Activated naive CD4-positive, alpha-beta T cell treated with anti-CD3 and anti-CD28 coated beads, Interleukin-2, amount 10 ng/mL, durations not matched to agents 7 days and 5 days (primary cell): ENCODE measurements around the gene MYLK2.

Source experiments
- CTCF ChIA-PET: fragments of 350-600 bp; sonication (Branson Sonifier 250); formaldehyde crosslinking; loops from one replicate; lab custom pipeline; 2021; ENCODE audit warnings: antibody characterized with exemption; lab: Charles Lee
- DNase-seq: peaks from one replicate; pipeline ENCODE4 v3.0.0-alpha.2; 2020
- H3K27ac Mint-ChIP-seq: one replicate; pipeline ENCODE4 v1.8.0; 2021; ENCODE audit warnings: mild to moderate bottlenecking, moderate library complexity, mixed read lengths
- H3K27me3 Mint-ChIP-seq: one replicate; pipeline ENCODE4 v1.8.0; 2021; ENCODE audit warnings: mild to moderate bottlenecking, mixed read lengths
- H3K36me3 Mint-ChIP-seq: one replicate; pipeline ENCODE4 v1.8.0; 2021; ENCODE audit warnings: mixed read lengths
- H3K4me1 Mint-ChIP-seq: one replicate; pipeline ENCODE4 v1.8.0; 2021; ENCODE audit warnings: mixed read lengths
- H3K4me3 Mint-ChIP-seq: one replicate; pipeline ENCODE4 v1.8.0; 2021; ENCODE audit warnings: mild to moderate bottlenecking, moderate library complexity, mixed read lengths
- H3K9me3 Mint-ChIP-seq: one replicate; pipeline ENCODE4 v1.8.0; 2021; ENCODE audit warnings: mixed read lengths

The MYLK2 gene

DNA sequence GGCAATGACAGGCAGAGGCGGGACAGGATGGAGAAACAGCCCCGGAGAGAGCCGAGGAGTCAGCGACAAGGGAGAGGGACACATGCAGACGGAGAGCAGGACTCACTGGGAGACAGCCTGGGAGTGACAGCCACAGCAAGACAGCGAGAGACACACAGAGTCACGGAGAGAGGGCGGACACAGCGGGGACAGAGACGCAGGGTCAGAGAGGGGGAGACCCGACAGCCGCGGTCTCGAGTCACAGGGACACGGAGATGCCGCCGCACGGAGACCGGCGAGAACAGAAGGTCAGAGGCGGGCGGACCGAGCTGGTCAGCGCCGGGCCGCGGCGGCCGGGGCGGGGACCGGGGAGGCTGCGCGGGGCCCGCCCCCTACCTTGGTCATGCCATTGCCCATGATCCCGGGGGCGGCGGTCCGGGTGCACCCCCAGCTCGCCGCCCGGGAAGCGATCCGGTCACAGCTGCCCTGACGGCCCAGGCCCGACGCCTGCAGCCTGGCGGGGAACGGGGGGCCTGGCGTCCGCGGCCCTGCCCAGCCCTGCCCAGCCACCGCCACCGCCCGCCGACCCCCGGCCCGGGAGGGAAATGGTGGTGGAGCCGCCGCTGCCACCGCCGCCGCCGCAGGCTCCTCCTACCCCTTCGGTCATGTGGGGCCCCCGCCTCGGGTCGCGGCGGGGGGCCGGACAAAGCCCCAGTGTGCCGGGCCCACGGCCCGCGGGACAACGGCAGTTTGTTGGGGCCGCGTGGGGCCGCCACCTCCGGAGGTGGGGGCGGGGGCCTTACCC lies 51.0 kb downstream of the MYLK2 start, which contains the start of the genes DUSP15 and TTLL9:
Gene DUSP15, minus strand, starts transcription at position 586 of the 784 bp plus-strand sequence. Its CDS starts 190 bp downstream, at position 396.
Gene TTLL9, plus strand, starts transcription at position 693 of the 784 bp plus-strand sequence. CDS start 493 bp downstream, outside the sequence.
- peaks cover 12% of the 10 kb centered on the region for H3K4me1 Mint-ChIP-seq
- no peaks in the 10 kb centered on the region for H3K9me3 Mint-ChIP-seq
- H3K4me3 Mint-ChIP-seq = peak within 1 kb of the TSS; percentile 59
- H3K36me3 Mint-ChIP-seq = peaks cover 3% of the 10 kb centered on the region
- H3K27ac Mint-ChIP-seq = no peak within 1 kb of the TSS
- no peak for DNase-seq
- peaks cover 70% of the 10 kb centered on the region for H3K27me3 Mint-ChIP-seq
- CTCF ChIA-PET = no interaction called here

DNA sequence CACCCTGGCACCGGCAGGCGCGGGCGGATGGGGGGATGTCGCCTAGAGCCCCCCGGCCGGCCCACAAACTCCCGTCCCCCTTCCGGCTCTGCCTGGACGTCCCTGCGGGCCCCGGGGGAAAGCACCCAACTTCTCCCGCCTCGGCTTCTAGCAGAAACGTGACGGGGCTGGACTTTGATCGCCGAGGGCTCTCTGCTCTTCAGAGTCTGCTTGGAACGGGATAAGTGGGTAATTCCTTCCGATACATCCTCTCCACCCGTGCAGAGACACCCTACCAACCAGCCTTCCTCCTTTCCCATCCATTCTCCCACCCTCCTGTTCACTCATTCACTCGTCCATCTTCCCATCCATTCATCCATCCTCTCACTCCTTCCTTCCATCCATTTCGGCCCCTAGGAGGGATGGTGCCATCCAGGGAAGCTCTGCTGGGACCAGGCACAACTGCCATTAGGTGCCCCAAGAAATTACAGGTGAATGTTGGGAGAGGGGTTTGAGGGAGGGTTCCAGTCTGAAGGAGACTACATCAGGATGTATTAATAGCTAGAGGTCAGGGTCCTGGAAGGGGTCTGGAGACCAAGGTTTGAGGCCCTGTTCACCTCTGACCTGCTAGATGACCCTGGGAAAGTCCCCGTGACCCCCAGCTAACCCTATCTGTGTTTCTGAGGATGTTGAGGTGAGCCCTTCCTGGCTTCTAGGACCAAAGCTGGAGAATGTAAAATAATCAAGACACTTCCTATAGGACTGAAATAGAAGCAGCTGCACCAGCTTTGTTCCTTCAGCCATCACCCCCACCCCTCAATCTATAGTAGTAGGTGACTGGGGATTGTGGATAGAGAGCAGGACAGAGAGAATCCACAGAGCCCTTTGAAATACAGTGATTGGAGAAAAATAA lies 51.8 kb downstream of the MYLK2 start:
- H3K36me3 Mint-ChIP-seq = peaks cover 3% of the 10 kb centered on the region
- CTCF ChIA-PET = interaction anchor here (1.0 to 2.0 kb wide), 2 partner anchors 18 to 21 kb away, joined by 5 to 9 read pairs; no protein-coding TSS in a partner anchor
- no peak overlapping the region for H3K27ac Mint-ChIP-seq
- peaks cover 12% of the 10 kb centered on the region for H3K4me1 Mint-ChIP-seq
- peaks cover 70% of the 10 kb centered on the region for H3K27me3 Mint-ChIP-seq
- H3K4me3 Mint-ChIP-seq = peak overlapping the region; percentile 58
- no peak for DNase-seq
- no peaks in the 10 kb centered on the region for H3K9me3 Mint-ChIP-seq

DNA sequence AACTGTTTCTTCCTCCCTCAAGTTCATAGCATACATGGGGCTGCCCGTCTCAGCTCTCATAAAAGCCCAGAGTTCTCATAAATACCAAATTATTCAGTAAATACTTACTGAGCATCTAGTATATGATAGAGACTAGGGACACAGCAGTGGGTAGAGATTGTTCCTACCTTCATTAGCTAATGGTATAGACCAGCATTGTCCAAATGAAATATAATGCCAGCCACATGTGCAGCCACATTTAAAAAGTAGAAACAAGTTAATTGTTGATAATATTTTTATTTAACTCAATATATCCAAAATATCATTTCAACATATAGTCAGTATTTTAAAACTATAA lies 52.4 kb downstream of the MYLK2 start:
- H3K4me3 Mint-ChIP-seq = no peak overlapping the region

DNA sequence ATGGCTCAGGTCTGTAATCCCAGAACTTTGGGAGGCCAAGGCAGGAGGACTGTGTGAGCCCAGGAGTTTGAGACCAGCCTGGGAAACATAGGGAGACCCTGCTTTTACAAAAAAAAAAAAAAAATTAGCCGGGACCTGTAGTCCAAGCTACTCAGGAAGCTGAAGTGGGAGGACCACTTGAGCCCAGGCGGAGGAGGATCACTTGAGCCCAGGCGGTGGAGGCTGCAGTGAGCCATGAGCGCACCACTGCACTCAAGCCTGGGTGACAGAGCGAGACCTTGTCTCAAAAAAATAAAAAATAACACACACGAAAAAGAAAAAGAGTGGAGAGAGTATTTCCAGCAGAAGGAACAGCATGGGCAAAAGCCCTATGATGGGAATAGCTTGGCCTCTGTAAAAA lies 53.2 kb downstream of the MYLK2 start:
- Mint-ChIP-seq H3K4me1 (peaks cover 12% of the 10 kb centered on the region), H3K4me3 (no peak overlapping the region), H3K36me3 (peaks cover 3% of the 10 kb centered on the region), H3K27me3 (peaks cover 69% of the 10 kb centered on the region), H3K9me3 (no peaks in the 10 kb centered on the region), H3K27ac (no peak overlapping the region)
- no peak for DNase-seq
- CTCF ChIA-PET = interaction anchor here (1.0 to 2.0 kb wide), 2 partner anchors 18 to 20 kb away, joined by 4 to 9 read pairs; no protein-coding TSS in a partner anchor

More for the DNA sequence above, 52.4 kb downstream of the MYLK2 start:
- CTCF ChIA-PET = interaction anchor here (1.0 to 2.0 kb wide), 2 partner anchors 19 to 21 kb away, joined by 5 to 9 read pairs; no protein-coding TSS in a partner anchor
- H3K27ac Mint-ChIP-seq = no peak overlapping the region
- DNase-seq = no peak
- H3K36me3 Mint-ChIP-seq = peaks cover 3% of the 10 kb centered on the region
- peaks cover 12% of the 10 kb centered on the region for H3K4me1 Mint-ChIP-seq
- no peaks in the 10 kb centered on the region for H3K9me3 Mint-ChIP-seq
- H3K27me3 Mint-ChIP-seq = peaks cover 74% of the 10 kb centered on the region

DNA sequence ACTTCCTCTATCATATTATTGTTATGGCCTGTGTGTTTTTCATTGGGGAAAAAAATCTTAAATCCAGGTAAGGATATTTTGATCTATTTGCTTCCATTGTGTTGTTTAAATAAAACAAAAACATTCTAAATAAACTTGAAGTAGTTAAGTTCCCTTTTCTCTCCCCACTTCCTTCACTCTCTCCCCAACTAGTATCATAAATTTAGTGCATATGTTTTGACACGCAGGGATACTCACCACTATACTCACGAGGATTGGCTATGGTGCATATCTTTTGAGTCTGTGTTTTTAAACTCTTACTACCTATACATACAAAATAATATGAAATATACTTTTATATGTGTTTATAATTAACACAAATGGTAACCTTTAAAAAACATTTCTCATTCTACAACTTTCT lies 56.5 kb downstream of the MYLK2 start:
- no peaks in the 10 kb centered on the region for H3K9me3 Mint-ChIP-seq
- DNase-seq = no peak
- H3K27me3 Mint-ChIP-seq = peaks cover 65% of the 10 kb centered on the region
- H3K36me3 Mint-ChIP-seq = peaks cover 2% of the 10 kb centered on the region
- CTCF ChIA-PET = no interaction called here
- no peak overlapping the region for H3K4me3 Mint-ChIP-seq
- no peak overlapping the region for H3K27ac Mint-ChIP-seq
- H3K4me1 Mint-ChIP-seq = peaks cover 18% of the 10 kb centered on the region

DNA sequence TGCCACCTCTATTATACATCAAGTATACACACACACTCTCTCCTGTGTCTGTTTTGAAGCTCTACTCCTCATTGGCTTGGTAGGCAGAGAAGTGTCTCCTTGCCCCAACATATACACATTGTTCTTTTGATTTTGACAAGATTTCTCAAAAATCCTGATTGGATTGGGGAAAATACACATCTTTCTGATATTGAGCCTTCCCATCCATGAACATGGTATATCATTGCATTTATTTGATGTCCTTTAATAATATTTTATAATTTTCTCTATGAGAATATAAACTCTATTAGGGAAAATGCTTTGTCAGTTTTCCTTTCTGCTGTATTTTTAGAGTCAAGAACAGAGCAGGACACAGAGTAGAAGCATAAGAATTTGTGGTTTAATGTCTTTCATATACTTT lies 58.5 kb downstream of the MYLK2 start:
- CTCF ChIA-PET = no interaction called here
- H3K9me3 Mint-ChIP-seq = no peaks in the 10 kb centered on the region
- no peak overlapping the region for H3K4me3 Mint-ChIP-seq
- H3K27ac Mint-ChIP-seq = no peak overlapping the region
- peaks cover 58% of the 10 kb centered on the region for H3K27me3 Mint-ChIP-seq
- H3K36me3 Mint-ChIP-seq = peaks cover 2% of the 10 kb centered on the region
- peaks cover 18% of the 10 kb centered on the region for H3K4me1 Mint-ChIP-seq
- no peak for DNase-seq

DNA sequence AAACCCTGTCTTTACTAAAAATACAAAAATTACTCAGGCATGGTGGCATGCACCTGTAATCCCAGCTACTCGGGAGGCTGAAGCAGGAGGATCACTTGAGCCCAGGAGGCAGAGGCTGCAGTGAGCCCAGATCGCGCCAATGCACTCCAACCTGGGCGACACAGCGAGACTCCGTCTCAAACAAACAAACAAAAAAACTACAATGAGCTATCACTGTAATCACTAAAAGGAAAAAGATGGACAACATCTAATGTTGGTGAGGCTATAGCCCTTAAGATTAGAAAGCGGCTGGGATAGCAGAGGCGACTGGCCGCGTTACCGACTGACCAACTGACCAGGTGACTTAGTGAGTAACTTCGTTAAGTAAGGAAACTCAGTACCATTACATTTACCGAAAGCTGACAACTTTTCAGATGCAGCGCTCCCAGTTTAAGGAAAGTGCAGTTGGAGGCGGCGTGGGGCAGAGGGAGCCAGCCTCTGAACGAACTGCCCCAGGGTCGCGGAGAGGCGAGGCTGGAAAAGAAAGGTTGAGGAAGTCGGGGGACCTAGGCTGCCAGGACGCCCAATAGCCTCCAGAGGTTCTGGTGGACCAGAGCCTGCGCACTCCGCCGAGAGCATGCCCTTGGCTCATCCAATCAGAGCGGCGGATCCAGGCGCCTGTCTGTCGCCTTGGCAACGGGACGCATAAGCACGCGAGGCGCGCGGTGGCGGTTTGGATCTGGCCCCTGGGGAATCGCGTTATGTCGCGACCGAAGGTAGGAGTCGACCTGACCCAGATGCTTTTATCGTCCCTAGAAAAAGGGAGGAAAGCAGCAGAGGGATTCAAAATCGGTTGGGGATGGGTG lies 60.2 kb downstream of the MYLK2 start:
- H3K9me3 Mint-ChIP-seq = no peaks in the 10 kb centered on the region
- peaks cover 18% of the 10 kb centered on the region for H3K4me1 Mint-ChIP-seq
- peak; percentile 87 for DNase-seq
- peaks cover 2% of the 10 kb centered on the region for H3K36me3 Mint-ChIP-seq
- H3K27ac Mint-ChIP-seq = peak overlapping the region; percentile 45
- H3K27me3 Mint-ChIP-seq = peaks cover 44% of the 10 kb centered on the region
- CTCF ChIA-PET = interaction anchor here (0.7 to 2.8 kb wide), 2 partner anchors 33 to 73 kb away, joined by 3 to 12 read pairs; partner anchors contain the start of gene PDRG1
- H3K4me3 Mint-ChIP-seq = peak overlapping the region; percentile 85

DNA sequence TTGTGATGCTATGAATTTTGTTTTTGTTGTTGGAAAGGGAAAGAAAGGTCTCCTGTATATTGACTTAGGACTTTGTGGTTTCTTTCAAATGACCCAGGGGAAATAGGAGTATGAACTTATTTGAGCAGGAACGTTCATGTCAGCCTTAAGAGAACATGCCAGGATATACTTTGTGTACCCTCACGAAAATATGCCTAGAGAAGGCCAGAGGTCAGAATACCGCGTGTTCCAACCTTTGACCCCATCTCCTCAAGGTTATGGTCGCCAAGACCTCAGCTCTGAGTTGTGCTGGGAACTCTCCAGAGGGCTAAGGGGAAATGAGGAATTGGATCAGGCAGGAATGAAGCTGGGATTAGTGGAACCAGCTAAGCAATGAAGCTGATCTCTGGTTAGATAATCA lies 62.8 kb downstream of the MYLK2 start:
- CTCF ChIA-PET = interaction anchor here (1.1 to 2.8 kb wide), 2 partner anchors 29 to 70 kb away, joined by 4 to 12 read pairs; partner anchors contain the start of gene PDRG1
- DNase-seq = no peak
- Mint-ChIP-seq H3K9me3 (no peaks in the 10 kb centered on the region), H3K4me3 (no peak overlapping the region), H3K36me3 (peaks cover 2% of the 10 kb centered on the region), H3K27me3 (peaks cover 48% of the 10 kb centered on the region), H3K4me1 (peaks cover 18% of the 10 kb centered on the region), H3K27ac (no peak overlapping the region)

DNA sequence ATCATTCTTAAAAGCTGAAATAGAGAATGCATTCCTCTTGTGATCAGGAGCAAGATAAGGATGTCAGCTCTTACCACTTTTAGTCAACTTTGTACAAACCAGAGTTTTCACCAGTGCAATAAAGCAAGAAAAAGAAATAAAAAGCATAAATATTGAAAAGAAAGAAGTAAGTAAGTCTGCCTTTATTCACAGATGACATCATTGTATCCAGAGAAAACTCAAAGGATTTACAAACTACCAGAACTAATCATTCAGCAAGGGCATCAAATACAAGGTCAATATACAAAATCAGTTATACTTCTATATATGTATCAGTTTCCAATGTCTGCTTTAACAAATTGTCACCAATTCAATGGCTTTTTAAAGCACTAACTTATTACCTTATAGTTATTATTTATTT lies 64.7 kb downstream of the MYLK2 start:
- Mint-ChIP-seq H3K9me3 (no peaks in the 10 kb centered on the region), H3K4me1 (peaks cover 18% of the 10 kb centered on the region), H3K27ac (no peak overlapping the region), H3K4me3 (no peak overlapping the region), H3K27me3 (peaks cover 49% of the 10 kb centered on the region), H3K36me3 (peaks cover 2% of the 10 kb centered on the region)
- CTCF ChIA-PET = no interaction called here
- DNase-seq = no peak
